ENCODE data around the gene UBTF.

The UBTF gene

GRCh38 chr17:44216173-44216572 is 3.3 kb downstream of the UBTF start:
- H4K12ac ChIP-seq (ENCODE audit: low read depth, low read length), result no peak overlapping the region
- no peak overlapping the region for H4K91ac ChIP-seq (ENCODE audit: low read depth, low read length)
- no peaks in the 10 kb centered on the region for H3K27me3 ChIP-seq (ENCODE audit: insufficient read depth, low read length)
- H4K8ac ChIP-seq (ENCODE audit: low read depth, low read length), result no peak overlapping the region
- no peak overlapping the region for H2AK5ac ChIP-seq (ENCODE audit: low read length)
- H3K9ac ChIP-seq (ENCODE audit: low read length), result no peak overlapping the region
- H3K4me2 ChIP-seq (ENCODE audit: low read length), result no peak overlapping the region
- H3K14ac ChIP-seq (ENCODE audit: low read length), result no peak overlapping the region
- no peak overlapping the region for H2BK12ac ChIP-seq (ENCODE audit: low read length)
- H3K79me1 ChIP-seq (ENCODE audit: low read length), result peaks cover 23% of the 10 kb centered on the region
- peaks cover 6 to 8% of the 10 kb centered on the region in 2 experiments for H3K4me1 ChIP-seq (ENCODE audit: control insufficient read depth in 1 of 2, insufficient read depth in 2 of 2, low read length in 2 of 2)
- no peak overlapping the region for H2BK120ac ChIP-seq (ENCODE audit: insufficient read depth, low read length, poor library complexity)
- no CpG with 5 or more reads among the region's 5 CpGs for WGBS (ENCODE audit: extremely low coverage, insufficient coverage, insufficient read length)
- H2AFZ ChIP-seq (ENCODE audit: insufficient read depth, low read length, poor library complexity), result no peak overlapping the region
- peaks cover 44 to 59% of the 10 kb centered on the region in 2 experiments for H3K36me3 ChIP-seq (ENCODE audit: control insufficient read depth in 1 of 2, insufficient read depth in 2 of 2, low read length in 2 of 2)
- no peak overlapping the region for H3K4me3 ChIP-seq (ENCODE audit: low read depth, low read length)
- no peak overlapping the region for H3K27ac ChIP-seq (ENCODE audit: low read depth, low read length)
- peaks cover 20% of the 10 kb centered on the region for H3K79me2 ChIP-seq (ENCODE audit: control insufficient read depth, insufficient read depth, low read length, poor library complexity)
- no peak overlapping the region for H3K18ac ChIP-seq (ENCODE audit: low read length)
- H3K9me3 ChIP-seq (ENCODE audit: insufficient read depth, low read depth, low read length), result no peaks in the 10 kb centered on the region
- no peak overlapping the region for H3K23ac ChIP-seq (ENCODE audit: low read length)
- no peak overlapping the region for H3K4ac ChIP-seq (ENCODE audit: low read depth, low read length)
- H2BK5ac ChIP-seq (ENCODE audit: low read depth, low read length, poor library complexity), result no peak overlapping the region
- DNase-seq, result no peak

DNA sequence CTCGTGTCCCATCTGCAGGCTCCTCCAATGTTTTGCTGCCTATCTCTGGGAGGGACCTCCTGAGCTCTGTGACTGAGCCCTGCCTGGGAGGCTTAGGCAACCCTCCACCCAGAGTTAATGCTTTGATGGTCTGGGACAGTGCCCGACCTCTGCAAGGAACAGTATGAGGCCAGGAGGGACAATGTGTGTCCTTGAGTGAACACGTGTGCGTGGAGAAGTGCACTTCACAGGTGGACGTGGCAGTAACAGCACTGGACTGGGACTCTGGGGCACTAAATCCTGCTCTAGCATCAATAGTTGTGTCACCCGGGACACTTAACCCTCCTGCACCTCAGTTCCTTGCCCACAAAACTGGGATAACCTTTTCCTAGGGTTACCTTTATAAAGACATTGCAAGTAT is 4.6 kb downstream of the UBTF start:
- H3K4ac ChIP-seq (ENCODE audit: low read depth, low read length), result no peak overlapping the region
- H2BK120ac ChIP-seq (ENCODE audit: insufficient read depth, low read length, poor library complexity), result no peak overlapping the region
- no peaks in the 10 kb centered on the region for H3K27me3 ChIP-seq (ENCODE audit: insufficient read depth, low read length)
- no peak overlapping the region for H3K4me3 ChIP-seq (ENCODE audit: low read depth, low read length)
- H3K18ac ChIP-seq (ENCODE audit: low read length), result no peak overlapping the region
- peaks cover 10 to 11% of the 10 kb centered on the region in 2 experiments for H3K4me1 ChIP-seq (ENCODE audit: control insufficient read depth in 1 of 2, insufficient read depth in 2 of 2, low read length in 2 of 2)
- no peak overlapping the region for H3K27ac ChIP-seq (ENCODE audit: low read depth, low read length)
- no peak overlapping the region for H2BK5ac ChIP-seq (ENCODE audit: low read depth, low read length, poor library complexity)
- H4K91ac ChIP-seq (ENCODE audit: low read depth, low read length), result no peak overlapping the region
- no peak for DNase-seq
- no peak overlapping the region for H3K14ac ChIP-seq (ENCODE audit: low read length)
- H3K9ac ChIP-seq (ENCODE audit: low read length), result no peak overlapping the region
- no peaks in the 10 kb centered on the region for H3K9me3 ChIP-seq (ENCODE audit: insufficient read depth, low read depth, low read length)
- H2AFZ ChIP-seq (ENCODE audit: insufficient read depth, low read length, poor library complexity), result no peak overlapping the region
- peaks cover 12% of the 10 kb centered on the region for H3K79me1 ChIP-seq (ENCODE audit: low read length)
- H4K8ac ChIP-seq (ENCODE audit: low read depth, low read length), result no peak overlapping the region
- H2BK12ac ChIP-seq (ENCODE audit: low read length), result no peak overlapping the region
- no peak overlapping the region for H2AK5ac ChIP-seq (ENCODE audit: low read length)
- H3K4me2 ChIP-seq (ENCODE audit: low read length), result no peak overlapping the region
- no CpG with 5 or more reads among the region's 6 CpGs for WGBS (ENCODE audit: extremely low coverage, insufficient coverage, insufficient read length)
- peaks cover 13% of the 10 kb centered on the region for H3K79me2 ChIP-seq (ENCODE audit: control insufficient read depth, insufficient read depth, low read length, poor library complexity)
- no peak overlapping the region for H4K12ac ChIP-seq (ENCODE audit: low read depth, low read length)
- peaks cover 55 to 68% of the 10 kb centered on the region in 2 experiments for H3K36me3 ChIP-seq (ENCODE audit: control insufficient read depth in 1 of 2, insufficient read depth in 2 of 2, low read length in 2 of 2)
- no peak overlapping the region for H3K23ac ChIP-seq (ENCODE audit: low read length)

DNA sequence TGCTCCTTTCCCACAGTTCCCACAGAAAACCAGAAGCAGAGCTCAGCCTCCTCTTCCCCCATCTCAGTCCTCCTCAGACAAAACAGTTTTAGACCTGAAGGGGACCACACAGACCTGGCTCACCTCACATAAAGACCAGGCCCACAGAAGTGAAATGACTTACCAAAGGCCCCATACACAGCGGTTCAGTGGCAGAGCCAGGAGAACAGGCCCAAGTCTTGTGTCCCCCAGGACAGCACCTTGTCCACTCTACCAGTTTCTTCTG is 5.3 kb downstream of the UBTF start:
- Histone ChIP-seq H3K9me3 (ENCODE audit: insufficient read depth, low read depth, low read length) (no peaks in the 10 kb centered on the region), H2BK12ac (ENCODE audit: low read length) (no peak overlapping the region), H3K4ac (ENCODE audit: low read depth, low read length) (no peak overlapping the region), H3K23ac (ENCODE audit: low read length) (no peak overlapping the region), H3K9ac (ENCODE audit: low read length) (no peak overlapping the region), H3K18ac (ENCODE audit: low read length) (no peak overlapping the region), H3K27ac (ENCODE audit: low read depth, low read length) (no peak overlapping the region), H3K14ac (ENCODE audit: low read length) (no peak overlapping the region), H3K27me3 (ENCODE audit: insufficient read depth, low read length) (no peaks in the 10 kb centered on the region), H3K4me1 (ENCODE audit: control insufficient read depth in 1 of 2, insufficient read depth in 2 of 2, low read length in 2 of 2) (peaks cover 10 to 11% of the 10 kb centered on the region in 2 experiments), H4K12ac (ENCODE audit: low read depth, low read length) (no peak overlapping the region), H3K36me3 (ENCODE audit: control insufficient read depth in 1 of 2, insufficient read depth in 2 of 2, low read length in 2 of 2) (peaks cover 63 to 75% of the 10 kb centered on the region in 2 experiments), H2BK120ac (ENCODE audit: insufficient read depth, low read length, poor library complexity) (no peak overlapping the region), H3K4me2 (ENCODE audit: low read length) (no peak overlapping the region), H3K79me2 (ENCODE audit: control insufficient read depth, insufficient read depth, low read length, poor library complexity) (peaks cover 10% of the 10 kb centered on the region), H2AK5ac (ENCODE audit: low read length) (no peak overlapping the region), H3K4me3 (ENCODE audit: low read depth, low read length) (no peak overlapping the region), H4K91ac (ENCODE audit: low read depth, low read length) (no peak overlapping the region), H3K79me1 (ENCODE audit: low read length) (peaks cover 8% of the 10 kb centered on the region), H2BK5ac (ENCODE audit: low read depth, low read length, poor library complexity) (no peak overlapping the region), H4K8ac (ENCODE audit: low read depth, low read length) (no peak overlapping the region), H2AFZ (ENCODE audit: insufficient read depth, low read length, poor library complexity) (no peak overlapping the region)
- WGBS (ENCODE audit: extremely low coverage, insufficient coverage, insufficient read length), result no CpG with 5 or more reads among the region's 1 CpG
- DNase-seq, result no peak

GRCh38 chr17:44213403-44214229 is 5.9 kb downstream of the UBTF start:
- H3K4me2 ChIP-seq (ENCODE audit: low read length), result no peak overlapping the region
- no peak overlapping the region for H3K27ac ChIP-seq (ENCODE audit: low read depth, low read length)
- no peak overlapping the region for H2BK12ac ChIP-seq (ENCODE audit: low read length)
- H2BK120ac ChIP-seq (ENCODE audit: insufficient read depth, low read length, poor library complexity), result no peak overlapping the region
- H3K14ac ChIP-seq (ENCODE audit: low read length), result no peak overlapping the region
- no peak overlapping the region for H3K4ac ChIP-seq (ENCODE audit: low read depth, low read length)
- H3K79me2 ChIP-seq (ENCODE audit: control insufficient read depth, insufficient read depth, low read length, poor library complexity), result peaks cover 7% of the 10 kb centered on the region
- H4K8ac ChIP-seq (ENCODE audit: low read depth, low read length), result no peak overlapping the region
- no peak overlapping the region for H3K4me3 ChIP-seq (ENCODE audit: low read depth, low read length)
- peaks cover 10 to 11% of the 10 kb centered on the region in 2 experiments for H3K4me1 ChIP-seq (ENCODE audit: control insufficient read depth in 1 of 2, insufficient read depth in 2 of 2, low read length in 2 of 2)
- no peak overlapping the region for H2AK5ac ChIP-seq (ENCODE audit: low read length)
- H4K91ac ChIP-seq (ENCODE audit: low read depth, low read length), result no peak overlapping the region
- no peak overlapping the region for H2BK5ac ChIP-seq (ENCODE audit: low read depth, low read length, poor library complexity)
- H3K79me1 ChIP-seq (ENCODE audit: low read length), result peaks cover 4% of the 10 kb centered on the region
- no peak overlapping the region for H2AFZ ChIP-seq (ENCODE audit: insufficient read depth, low read length, poor library complexity)
- H3K9me3 ChIP-seq (ENCODE audit: insufficient read depth, low read depth, low read length), result no peaks in the 10 kb centered on the region
- no peak overlapping the region for H4K12ac ChIP-seq (ENCODE audit: low read depth, low read length)
- no peak overlapping the region for H3K9ac ChIP-seq (ENCODE audit: low read length)
- H3K36me3 ChIP-seq (ENCODE audit: control insufficient read depth in 1 of 2, insufficient read depth in 2 of 2, low read length in 2 of 2), result peaks cover 68 to 80% of the 10 kb centered on the region in 2 experiments
- no CpG with 5 or more reads among the region's 15 CpGs for WGBS (ENCODE audit: extremely low coverage, insufficient coverage, insufficient read length)
- no peak for DNase-seq
- H3K27me3 ChIP-seq (ENCODE audit: insufficient read depth, low read length), result no peaks in the 10 kb centered on the region
- H3K23ac ChIP-seq (ENCODE audit: low read length), result no peak overlapping the region
- no peak overlapping the region for H3K18ac ChIP-seq (ENCODE audit: low read length)

Measured in trophoblast cell (in vitro differentiated cells and primary cell).